ENCODE data around the gene TNFRSF19. TPM values are rescaled to one million over a fixed set of nuclear protein-coding genes. Genes with fewer than 3 reads are reported as not detected.

Gene TNFRSF19
- total and polyA plus RNA-seq, 2 of the 13 experiments (the other 11 are each of a cell fraction or from before 2014, with no cell fraction given) = 75.3 to 77.7 TPM

GRCh38 chr13:23629566-23630272 lies 59.5 kb downstream of the TNFRSF19 start (continued):
- TF ChIP-seq GPBP1L1 (CRISPR knock-in tag; IDR thresholded peaks at IDR 0.05) (no peak), ARID4A (CRISPR knock-in tag; IDR thresholded peaks at IDR 0.05; ENCODE audit: borderline replicate concordance) (peak; percentile 40; the same call in 1 of the 2 replicates), ZBTB39 (CRISPR knock-in tag; IDR thresholded peaks at IDR 0.05) (peak; percentile 77; the same call in 1 of the 2 replicates), ZNF556 (CRISPR knock-in tag; IDR thresholded peaks at IDR 0.05; ENCODE audit: borderline replicate concordance) (no peak; the same call in 1 of the 2 replicates), ZNF563 (CRISPR knock-in tag; IDR thresholded peaks at IDR 0.05) (no peak), MTF2 (CRISPR knock-in tag; IDR thresholded peaks at IDR 0.05; ENCODE audit: borderline replicate concordance) (no peak), SIN3A (IDR thresholded peaks at IDR 0.05; ENCODE audit: borderline replicate concordance, low read depth, low read length) (no peak), FOXM1 (CRISPR knock-in tag; IDR thresholded peaks at IDR 0.05) (no peak), HMGA1 (CRISPR knock-in tag; conservative IDR thresholded peaks at IDR 0.05) (no peak), HMGXB4 (CRISPR knock-in tag; IDR thresholded peaks at IDR 0.05; ENCODE audit: borderline replicate concordance in 1 of 2, low read depth in 1 of 2) (no peak), FOXA1 (IDR thresholded peaks at IDR 0.05) (no peak), FOXA1 (CRISPR knock-in tag; IDR thresholded peaks at IDR 0.05) (peak; percentile 98), ZNF710 (CRISPR knock-in tag; IDR thresholded peaks at IDR 0.05; ENCODE audit: borderline replicate concordance) (peak; percentile 96), HOXA5 (CRISPR knock-in tag; IDR thresholded peaks at IDR 0.05) (0 out of 2 replicates have a peak, but pooled peaks have one; percentile 62), KAT2B (IDR thresholded peaks at IDR 0.05; ENCODE audit: borderline replicate concordance, low read depth, low read length) (no peak), RXRB (CRISPR knock-in tag; IDR thresholded peaks at IDR 0.05; ENCODE audit: borderline replicate concordance) (peak; percentile 80; the same call in 1 of the 2 replicates), NFKB2 (CRISPR knock-in tag; IDR thresholded peaks at IDR 0.05; ENCODE audit: borderline replicate concordance) (no peak)
